Breast epithelium (tissue), 4 donors: ENCODE data around the gene PARD3B. TPM values are rescaled to one million over a fixed set of nuclear protein-coding genes. Genes with fewer than 3 reads are reported as not detected.

ENCODE experiments used
- DNase-seq, 2 donors: peaks; one replicate each; pipeline ENCODE4 v3.0.0-alpha.2; 2019; ENCODE audit warnings: low spot score in 2 of 2
- H3K27ac ChIP-seq, 2 donors: fragments of 200-600 bp; sonication (generic) in 1 of 2; one replicate each; pipeline ENCODE4 v1.5.1; 2016 to 2019; ENCODE audit warnings: mild to moderate bottlenecking in 1 of 2
- H3K27me3 ChIP-seq, 2 donors: fragments of 200-600 bp; sonication (generic) in 1 of 2; one replicate each; pipeline versions ENCODE4 v1.5.1 to v1.6.0; 2017 to 2019; ENCODE audit warnings: control low read depth in 1 of 2, mild to moderate bottlenecking in 1 of 2
- H3K36me3 ChIP-seq: fragments of 200-600 bp; one replicate; pipeline ENCODE4 v1.5.1; 2019
- H3K4me1 ChIP-seq, 2 donors: fragments of 200-600 bp; sonication (generic); one replicate each; pipeline ENCODE4 v1.5.1; 2016 to 2019; ENCODE audit warnings: control low read depth in 1 of 2
- H3K4me3 ChIP-seq, 3 donors: fragments of 200-600 bp; sonication (generic); 1 replicate in 2 of 3; 2 replicates in 1 of 3; pipeline ENCODE4 v1.5.1; 2016 to 2019; ENCODE audit warnings: mild to moderate bottlenecking in 3 of 3, moderate library complexity in 2 of 3
- H3K9me3 ChIP-seq, 2 donors: fragments of 200-600 bp; sonication (generic) in 1 of 2; one replicate each; pipeline ENCODE4 v1.5.1; 2016 to 2019; ENCODE audit warnings: control low read depth in 1 of 2
- POLR2A ChIP-seq: fragments of 450-650 bp; IDR thresholded peaks from one replicate; pipeline ENCODE4 v1.6.1; 2016; ENCODE audit warnings: antibody characterized with exemption, mild to moderate bottlenecking, moderate library complexity
- POLR2AphosphoS5 ChIP-seq, 3 donors: sonication (generic); formaldehyde crosslinking; IDR thresholded peaks; one replicate each; pipeline ENCODE4 v1.6.1; 2017; ENCODE audit warnings: antibody characterized with exemption in 3 of 3
- intact Hi-C: fragments of 100-400 bp; cut with DNase I; formaldehyde crosslinking; loops from one replicate; pipeline ENCODE4 v1.15.1; 2023; ENCODE audit warnings: low total_unique reads
- total RNA-seq, 3 donors: library from RNA; depleted of rRNA; stranded (reverse); fragments of >200 nt; gene quantifications; one replicate each; pipeline ENCODE4 v1.1.0, GENCODE V29; 2016
- TF ChIP-seq, protein P1 (sequence below), 3 donors: fragments of 450-650 bp; IDR thresholded peaks; one replicate each; pipeline ENCODE4 v1.5.1; 2016 to 2017; ENCODE audit warnings: antibody characterized with exemption in 3 of 3, mild to moderate bottlenecking in 3 of 3, moderate library complexity in 3 of 3

The PARD3B gene
- total RNA-seq, 3 donors from 2014 or later = 24.6 to 66.2 (median 25.9) TPM

DNA sequence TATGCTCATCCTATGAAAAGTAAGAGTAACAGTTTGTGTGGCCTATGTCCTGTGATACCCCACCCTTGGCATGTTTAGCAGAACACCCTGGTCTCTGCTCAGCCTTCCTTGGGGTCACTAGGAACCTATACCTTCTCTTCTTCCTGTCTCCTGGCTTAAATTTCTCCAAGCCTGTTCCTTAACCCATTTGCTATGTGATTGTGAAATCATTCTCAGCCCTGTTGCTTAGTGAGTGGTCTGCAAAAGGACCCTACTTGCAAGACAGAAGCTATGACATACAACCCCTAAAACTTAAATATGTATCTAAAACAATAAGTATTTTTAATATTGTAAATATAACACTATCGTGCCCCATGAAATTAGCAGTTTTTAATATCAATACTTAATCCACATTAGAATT is 524.7 kb downstream of the PARD3B start:
- H3K27me3 ChIP-seq = no peaks in the 10 kb centered on the region
- TF ChIP-seq POLR2AphosphoS5 (IDR thresholded peaks at IDR 0.05) = no peak
- no peak for TF ChIP-seq POLR2A
- TF ChIP-seq, protein P1, sequence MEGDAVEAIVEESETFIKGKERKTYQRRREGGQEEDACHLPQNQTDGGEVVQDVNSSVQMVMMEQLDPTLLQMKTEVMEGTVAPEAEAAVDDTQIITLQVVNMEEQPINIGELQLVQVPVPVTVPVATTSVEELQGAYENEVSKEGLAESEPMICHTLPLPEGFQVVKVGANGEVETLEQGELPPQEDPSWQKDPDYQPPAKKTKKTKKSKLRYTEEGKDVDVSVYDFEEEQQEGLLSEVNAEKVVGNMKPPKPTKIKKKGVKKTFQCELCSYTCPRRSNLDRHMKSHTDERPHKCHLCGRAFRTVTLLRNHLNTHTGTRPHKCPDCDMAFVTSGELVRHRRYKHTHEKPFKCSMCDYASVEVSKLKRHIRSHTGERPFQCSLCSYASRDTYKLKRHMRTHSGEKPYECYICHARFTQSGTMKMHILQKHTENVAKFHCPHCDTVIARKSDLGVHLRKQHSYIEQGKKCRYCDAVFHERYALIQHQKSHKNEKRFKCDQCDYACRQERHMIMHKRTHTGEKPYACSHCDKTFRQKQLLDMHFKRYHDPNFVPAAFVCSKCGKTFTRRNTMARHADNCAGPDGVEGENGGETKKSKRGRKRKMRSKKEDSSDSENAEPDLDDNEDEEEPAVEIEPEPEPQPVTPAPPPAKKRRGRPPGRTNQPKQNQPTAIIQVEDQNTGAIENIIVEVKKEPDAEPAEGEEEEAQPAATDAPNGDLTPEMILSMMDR (IDR thresholded peaks at IDR 0.05) = no peak
- intact Hi-C loops = no loop called here

GRCh38 chr2:205070889-205071288 is 525.6 kb downstream of the PARD3B start:
- H3K36me3 ChIP-seq = no peaks in the 10 kb centered on the region
- intact Hi-C loops = no loop called here
- no peak overlapping the region for H3K27ac ChIP-seq
- H3K4me1 ChIP-seq = no peaks in the 10 kb centered on the region
- no peak overlapping the region for H3K4me3 ChIP-seq
- no peaks in the 10 kb centered on the region for H3K27me3 ChIP-seq
- no peak for DNase-seq
- no peaks in the 10 kb centered on the region for H3K9me3 ChIP-seq
- TF ChIP-seq POLR2AphosphoS5 (IDR thresholded peaks at IDR 0.05) (no peak), POLR2A (no peak)
- TF ChIP-seq, protein P1 (IDR thresholded peaks at IDR 0.05) = no peak

More for the DNA sequence above, 524.7 kb downstream of the PARD3B start:
- Histone ChIP-seq H3K9me3 (no peaks in the 10 kb centered on the region), H3K4me1 (no peaks in the 10 kb centered on the region), H3K27ac (no peak overlapping the region), H3K36me3 (no peaks in the 10 kb centered on the region), H3K4me3 (no peak overlapping the region)
- no peak for DNase-seq

GRCh38 chr2:205073433-205074020 is 528.3 kb downstream of the PARD3B start:
- Histone ChIP-seq H3K9me3 (no peaks in the 10 kb centered on the region), H3K27me3 (no peaks in the 10 kb centered on the region), H3K36me3 (no peaks in the 10 kb centered on the region), H3K4me3 (no peak overlapping the region), H3K27ac (no peak overlapping the region), H3K4me1 (no peaks in the 10 kb centered on the region)
- TF ChIP-seq POLR2A (no peak), POLR2AphosphoS5 (IDR thresholded peaks at IDR 0.05) (no peak)
- TF ChIP-seq, protein P1 (IDR thresholded peaks at IDR 0.05) = no peak
- intact Hi-C loops = no loop called here
- DNase-seq = no peak

GRCh38 chr2:205076405-205076804 is 531.1 kb downstream of the PARD3B start:
- intact Hi-C loops = no loop called here
- H3K27me3 ChIP-seq = no peaks in the 10 kb centered on the region
- no peak overlapping the region for H3K27ac ChIP-seq
- DNase-seq = no peak
- TF ChIP-seq, protein P1 (IDR thresholded peaks at IDR 0.05) = no peak
- TF ChIP-seq POLR2AphosphoS5 (IDR thresholded peaks at IDR 0.05) = no peak
- TF ChIP-seq POLR2A = no peak
- no peaks in the 10 kb centered on the region for H3K9me3 ChIP-seq
- H3K4me3 ChIP-seq = no peak overlapping the region
- H3K36me3 ChIP-seq = no peaks in the 10 kb centered on the region
- no peaks in the 10 kb centered on the region for H3K4me1 ChIP-seq

- H3K4me3 ChIP-seq = no peak overlapping the region
- H3K36me3 ChIP-seq = no peaks in the 10 kb centered on the region
- no peaks in the 10 kb centered on the region for H3K27me3 ChIP-seq
- no peaks in the 10 kb centered on the region for H3K4me1 ChIP-seq
- H3K27ac ChIP-seq = no peak overlapping the region
- no peaks in the 10 kb centered on the region for H3K9me3 ChIP-seq
- TF ChIP-seq, protein P1 (IDR thresholded peaks at IDR 0.05) = no peak
- no peak for TF ChIP-seq POLR2A
- no peak for TF ChIP-seq POLR2AphosphoS5 (IDR thresholded peaks at IDR 0.05)
- no peak for DNase-seq
- intact Hi-C loops = no loop called here
Observed at GRCh38 chr2:205077159-205077558, 531.9 kb downstream of the PARD3B start.
